Activated gamma-delta T cell (primary cell): ENCODE results near the gene FBN1.

Experiments
- DNase-seq: peaks from one replicate; lab custom pipeline; 2025; lab: John Stamatoyannopoulos, UW

The FBN1 gene

GRCh38 chr15:48581219-48581618 lies 64.3 kb downstream of the FBN1 start:
- DNase-seq, result no peak

GRCh38 chr15:48580736-48581135 lies 64.8 kb downstream of the FBN1 start:
- no peak for DNase-seq

- DNase-seq, result no peak
Observed at GRCh38 chr15:48579945-48580671, 65.4 kb downstream of the FBN1 start.

- no peak for DNase-seq
Observed at GRCh38 chr15:48578965-48579364, 66.5 kb downstream of the FBN1 start.

GRCh38 chr15:48577469-48577868 lies 68.0 kb downstream of the FBN1 start:
- DNase-seq, result no peak

- DNase-seq, result no peak
Observed at GRCh38 chr15:48574187-48574586, 71.3 kb downstream of the FBN1 start.

- DNase-seq, result no peak
Observed at GRCh38 chr15:48573780-48574179, 71.7 kb downstream of the FBN1 start.

- DNase-seq, result no peak
Observed at GRCh38 chr15:48572823-48573222, 72.7 kb downstream of the FBN1 start.

- DNase-seq, result no peak
Observed at GRCh38 chr15:48571510-48571909, 74.0 kb downstream of the FBN1 start.

- no peak for DNase-seq
Observed at GRCh38 chr15:48570822-48571221, 74.7 kb downstream of the FBN1 start.

GRCh38 chr15:48569591-48570302 lies 75.8 kb downstream of the FBN1 start:
- DNase-seq, result no peak

- no peak for DNase-seq
Observed at GRCh38 chr15:48566668-48567067, 78.8 kb downstream of the FBN1 start.

GRCh38 chr15:48565560-48566482 lies 79.7 kb downstream of the FBN1 start:
- DNase-seq, result no peak

GRCh38 chr15:48564690-48565089 lies 80.8 kb downstream of the FBN1 start:
- no peak for DNase-seq

- DNase-seq, result no peak
Observed at GRCh38 chr15:48563934-48564333, 81.6 kb downstream of the FBN1 start.

- DNase-seq, result no peak
Observed at GRCh38 chr15:48560321-48561051, 85.0 kb downstream of the FBN1 start.

- no peak for DNase-seq
Observed at GRCh38 chr15:48559285-48559684, 86.2 kb downstream of the FBN1 start.

- DNase-seq, result no peak
Observed at GRCh38 chr15:48558226-48558625, 87.3 kb downstream of the FBN1 start.

- no peak for DNase-seq
Observed at GRCh38 chr15:48557335-48557734, 88.2 kb downstream of the FBN1 start.

GRCh38 chr15:48556159-48556897 lies 89.2 kb downstream of the FBN1 start:
- no peak for DNase-seq

GRCh38 chr15:48555241-48555881 lies 90.1 kb downstream of the FBN1 start:
- no peak for DNase-seq
